Measurements from ENCODE around the gene RIPOR2.

RIPOR2 gene

DNA sequence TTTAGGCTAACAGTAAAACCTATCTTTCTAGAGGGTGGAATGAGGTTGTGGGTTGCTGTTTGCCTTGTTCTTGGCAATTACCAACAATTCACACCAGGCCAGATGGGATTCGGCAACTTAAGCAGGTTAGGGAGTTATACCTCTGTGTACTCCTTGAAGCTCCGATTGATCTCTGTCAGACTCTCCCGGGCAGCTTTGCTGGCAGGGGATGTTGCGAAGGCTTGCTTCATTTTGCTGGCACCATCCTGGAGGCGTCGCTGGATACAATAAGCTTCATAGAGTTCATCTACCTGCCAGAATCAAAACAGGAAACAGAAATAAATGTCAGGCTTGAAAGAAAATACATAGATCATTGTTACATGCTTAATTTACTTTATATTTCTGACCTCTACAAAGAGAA, 70.6 kb downstream of the RIPOR2 start:
- H3K27ac ChIP-seq = no peak overlapping the region
- TF ChIP-seq, protein P1, sequence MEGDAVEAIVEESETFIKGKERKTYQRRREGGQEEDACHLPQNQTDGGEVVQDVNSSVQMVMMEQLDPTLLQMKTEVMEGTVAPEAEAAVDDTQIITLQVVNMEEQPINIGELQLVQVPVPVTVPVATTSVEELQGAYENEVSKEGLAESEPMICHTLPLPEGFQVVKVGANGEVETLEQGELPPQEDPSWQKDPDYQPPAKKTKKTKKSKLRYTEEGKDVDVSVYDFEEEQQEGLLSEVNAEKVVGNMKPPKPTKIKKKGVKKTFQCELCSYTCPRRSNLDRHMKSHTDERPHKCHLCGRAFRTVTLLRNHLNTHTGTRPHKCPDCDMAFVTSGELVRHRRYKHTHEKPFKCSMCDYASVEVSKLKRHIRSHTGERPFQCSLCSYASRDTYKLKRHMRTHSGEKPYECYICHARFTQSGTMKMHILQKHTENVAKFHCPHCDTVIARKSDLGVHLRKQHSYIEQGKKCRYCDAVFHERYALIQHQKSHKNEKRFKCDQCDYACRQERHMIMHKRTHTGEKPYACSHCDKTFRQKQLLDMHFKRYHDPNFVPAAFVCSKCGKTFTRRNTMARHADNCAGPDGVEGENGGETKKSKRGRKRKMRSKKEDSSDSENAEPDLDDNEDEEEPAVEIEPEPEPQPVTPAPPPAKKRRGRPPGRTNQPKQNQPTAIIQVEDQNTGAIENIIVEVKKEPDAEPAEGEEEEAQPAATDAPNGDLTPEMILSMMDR (IDR thresholded peaks at IDR 0.05) = no peak
- TF ChIP-seq ZFX (IDR thresholded peaks at IDR 0.05; ENCODE audit: borderline replicate concordance) = no peak

DNA sequence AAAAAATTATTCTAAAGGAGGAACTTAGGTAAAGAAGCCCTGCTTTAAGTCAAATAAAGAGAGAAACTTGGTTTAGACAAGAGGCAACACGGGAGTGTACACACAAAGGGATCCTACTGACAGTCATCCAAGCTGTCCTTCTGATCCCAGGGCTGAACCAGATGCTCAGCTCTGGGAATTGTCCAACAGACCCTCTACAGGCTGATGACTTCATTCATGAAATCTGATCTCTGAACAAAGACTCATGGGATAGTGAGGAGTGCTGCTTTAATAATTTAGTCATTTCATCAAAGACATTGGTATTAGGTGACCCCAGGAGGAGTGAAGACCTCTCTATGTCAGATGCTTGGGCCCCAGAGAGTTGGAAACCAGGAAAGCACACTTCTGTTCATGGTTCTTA, 71.4 kb downstream of the RIPOR2 start:
- H3K27ac ChIP-seq = no peak overlapping the region
- TF ChIP-seq ZFX (IDR thresholded peaks at IDR 0.05; ENCODE audit: borderline replicate concordance) = no peak
- TF ChIP-seq, protein P1 (IDR thresholded peaks at IDR 0.05) = no peak

DNA sequence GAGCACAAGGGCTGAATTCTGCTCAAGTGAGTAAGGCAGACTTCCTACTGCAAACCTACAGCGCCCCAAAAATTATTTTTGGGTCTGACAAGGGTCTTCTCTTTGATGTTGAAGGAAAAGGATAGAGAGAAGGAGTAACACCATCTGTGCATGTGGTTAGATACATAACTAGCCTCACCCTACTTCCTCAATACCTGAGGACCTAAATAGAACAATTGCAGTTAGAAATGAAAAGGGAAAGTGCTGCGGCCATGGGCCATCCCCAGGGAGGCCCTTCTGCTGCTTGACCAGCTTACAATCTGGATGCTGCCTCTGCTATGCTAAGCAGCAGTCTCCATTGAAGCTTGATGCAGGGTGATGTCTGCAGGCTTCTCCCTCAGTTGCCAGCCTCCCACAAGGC, 73.8 kb downstream of the RIPOR2 start:
- H3K27ac ChIP-seq = no peak overlapping the region
- TF ChIP-seq ZFX (IDR thresholded peaks at IDR 0.05; ENCODE audit: borderline replicate concordance) = no peak
- TF ChIP-seq, protein P1 (IDR thresholded peaks at IDR 0.05) = no peak

DNA sequence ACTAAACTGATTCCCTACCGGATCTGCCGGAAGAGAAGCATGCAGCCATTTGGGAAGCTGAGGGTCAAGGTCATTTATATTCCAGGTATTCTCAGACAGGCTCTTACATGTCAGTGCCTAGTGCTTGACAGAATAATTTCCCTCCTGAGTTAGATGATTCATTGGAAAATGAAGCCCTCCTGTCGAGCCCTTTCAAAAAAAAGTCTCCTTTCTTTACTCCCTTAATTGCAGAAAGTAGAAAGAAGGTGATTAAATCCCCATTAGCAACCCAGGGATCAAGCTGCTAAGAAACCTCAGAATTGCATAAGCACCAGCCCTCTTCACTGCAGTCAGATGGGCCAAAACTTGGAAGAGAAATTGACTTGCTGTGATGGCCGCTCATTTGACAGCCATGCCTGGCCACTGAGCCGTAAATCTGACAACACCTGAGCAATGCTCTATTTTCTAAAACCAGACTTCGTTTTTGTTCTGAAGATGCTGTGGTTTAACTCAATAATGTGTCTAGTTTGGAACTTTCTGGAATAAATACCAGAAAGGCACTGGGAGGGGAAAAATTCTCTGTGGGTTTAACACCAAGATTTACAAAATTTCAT, 76.1 kb downstream of the RIPOR2 start:
- no peak for TF ChIP-seq ZFX (IDR thresholded peaks at IDR 0.05; ENCODE audit: borderline replicate concordance)
- TF ChIP-seq, protein P1 (IDR thresholded peaks at IDR 0.05) = no peak
- H3K27ac ChIP-seq = no peak overlapping the region

DNA sequence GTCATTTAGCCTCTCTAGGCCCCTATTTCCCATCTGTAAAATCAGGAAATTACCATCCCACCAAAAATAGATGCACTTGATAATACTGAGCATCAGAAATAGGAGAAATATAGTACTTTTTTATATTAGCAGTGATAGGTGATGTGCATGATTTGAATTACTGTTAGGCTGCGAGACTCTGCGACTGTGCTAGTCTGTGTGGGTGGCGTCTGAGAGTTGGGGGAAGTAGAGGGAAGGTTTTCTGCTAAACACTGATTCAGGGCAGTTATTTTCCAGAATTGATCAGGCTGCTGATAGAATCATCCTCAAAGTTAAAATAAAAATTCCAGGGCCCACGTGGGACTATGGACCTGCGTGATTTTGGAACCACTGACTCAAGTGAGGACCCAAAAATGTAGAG, 76.6 kb downstream of the RIPOR2 start:
- no peak overlapping the region for H3K27ac ChIP-seq
- TF ChIP-seq, protein P1 (IDR thresholded peaks at IDR 0.05) = no peak
- no peak for TF ChIP-seq ZFX (IDR thresholded peaks at IDR 0.05; ENCODE audit: borderline replicate concordance)

DNA sequence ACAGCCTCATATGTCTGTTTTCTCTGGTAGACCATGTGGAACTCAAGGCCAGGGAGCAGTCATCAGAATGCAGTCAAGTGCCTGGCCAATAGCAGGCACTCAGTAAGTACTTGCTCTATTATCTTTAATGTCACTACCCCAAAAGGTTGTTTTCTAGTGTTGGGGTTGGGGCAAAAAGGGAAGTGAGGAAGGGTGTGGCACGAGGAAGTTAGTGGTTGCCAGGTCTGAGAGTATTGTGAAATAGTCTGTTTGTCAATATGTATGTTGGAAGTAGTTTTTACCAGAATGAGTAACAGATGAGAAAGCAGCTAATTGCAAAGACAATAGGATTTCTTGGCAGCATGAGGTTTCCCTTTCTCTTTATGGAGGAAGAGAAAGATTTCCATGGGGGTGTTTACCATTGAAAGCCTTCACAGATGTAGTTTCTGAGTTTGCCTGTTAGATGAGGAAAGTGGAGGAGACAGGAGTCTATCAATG, 77.5 kb downstream of the RIPOR2 start:
- TF ChIP-seq ZFX (IDR thresholded peaks at IDR 0.05; ENCODE audit: borderline replicate concordance) = no peak
- TF ChIP-seq, protein P1 (IDR thresholded peaks at IDR 0.05) = no peak
- H3K27ac ChIP-seq = no peak overlapping the region

DNA sequence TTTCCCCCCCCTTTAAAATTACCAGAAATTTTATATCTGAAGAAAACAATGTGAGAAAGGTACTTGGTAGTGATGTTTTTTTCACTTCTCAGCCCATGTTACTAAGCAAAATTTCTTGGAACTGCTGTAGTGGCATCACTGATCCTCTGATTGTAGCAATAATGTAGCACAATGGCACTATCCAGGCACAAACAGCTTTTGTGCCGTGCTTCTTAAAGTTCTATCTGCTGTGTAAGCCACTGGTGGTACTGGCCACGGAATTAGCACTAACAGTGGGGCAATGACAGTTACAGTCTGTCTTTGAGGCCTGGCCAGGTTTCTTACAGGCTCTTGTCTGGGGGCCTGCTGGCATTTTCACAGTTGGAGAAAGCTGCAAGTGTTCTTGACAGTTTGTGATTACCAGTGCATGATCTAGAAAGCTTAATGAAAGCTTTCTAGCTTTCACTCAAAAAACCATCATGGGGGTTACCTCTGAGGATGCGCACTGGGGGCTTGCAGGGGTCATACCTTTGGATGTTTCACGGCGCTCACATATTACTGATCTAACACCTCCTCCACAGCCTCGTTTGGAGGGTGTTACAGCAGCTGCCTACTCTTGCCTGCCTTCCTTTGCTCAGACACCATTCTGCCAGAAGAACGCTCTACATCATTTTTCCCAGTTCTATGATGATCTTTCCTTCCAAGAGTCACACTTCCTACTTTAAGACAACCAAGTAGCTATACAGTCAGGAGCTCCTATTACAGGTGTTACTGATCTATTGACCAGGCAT, 78.7 kb downstream of the RIPOR2 start:
- no peak overlapping the region for H3K27ac ChIP-seq
- TF ChIP-seq, protein P1 (IDR thresholded peaks at IDR 0.05) = no peak
- TF ChIP-seq ZFX (IDR thresholded peaks at IDR 0.05; ENCODE audit: borderline replicate concordance) = no peak

All from 22Rv1 (cell line).